B cell (primary cell): ENCODE measurements around the gene PDCD11. TPM values are rescaled to one million over a fixed set of nuclear protein-coding genes. Genes with fewer than 3 reads are reported as not detected.

Experiments used
- ATAC-seq: fragments of 200-7000 bp; cut with Tn5 transposase; one replicate; pipeline ENCODE4 v1.10.0; 2021; ENCODE audit warnings: low read depth, mild to moderate bottlenecking, moderate number of reproducible peaks, moderate library complexity
- CTCF ChIA-PET: fragments of 350-600 bp; sonication (Branson Sonifier 250); formaldehyde crosslinking; loops from one replicate; lab custom pipeline; 2021; ENCODE audit warnings: antibody characterized with exemption, inconsistent platforms; lab: Charles Lee
- POLR2A ChIA-PET: fragments of 350-600 bp; sonication (Branson Sonifier 250); formaldehyde crosslinking; loops from one replicate; lab custom pipeline; 2021; ENCODE audit warnings: antibody characterized with exemption; lab: Charles Lee
- DNase-seq: peaks from one replicate; pipeline ENCODE4 v3.0.0; 2013
- H2AFZ ChIP-seq: 2 replicates; pipeline ENCODE4 v1.6.1; 2012; ENCODE audit warnings: mild to moderate bottlenecking, low read depth, low read length; ENCODE audit not compliant: insufficient read depth, poor library complexity, severe bottlenecking
- H3K27ac ChIP-seq, 2 donors: 1 replicate in 1 of 2; 2 replicates in 1 of 2; pipeline ENCODE4 v1.5.1; 2012 to 2013; ENCODE audit warnings: low read length in 2 of 2, mild to moderate bottlenecking in 2 of 2, moderate library complexity in 1 of 2
- H3K27me3 ChIP-seq, 4 experiments: fragments of 200-600 bp in 1 of 4; sonication (generic) in 1 of 4; replicated peaks in 1 of 4; 1 replicate in 2 of 4; 2 replicates in 2 of 4; pipeline versions ENCODE4 v1.6.1 to v1.7.0; 2013 to 2016; ENCODE audit warnings: low read length in 3 of 4, mild to moderate bottlenecking in 2 of 4, mixed read lengths in 1 of 4, moderate library complexity in 1 of 4; ENCODE audit not compliant: insufficient read depth in 4 of 4, control insufficient read depth in 3 of 4; ENCODE audit errors: control extremely low read depth in 1 of 4
- H3K36me3 ChIP-seq, 2 experiments: replicated peaks in 1 of 2; 1 replicate in 1 of 2; 2 replicates in 1 of 2; pipeline versions ENCODE4 v1.6.1 to v1.7.1; 2013; ENCODE audit warnings: low read length in 1 of 2; ENCODE audit not compliant: insufficient read depth in 2 of 2, control insufficient read depth in 1 of 2; ENCODE audit errors: control extremely low read depth in 1 of 2, extremely low read depth in 1 of 2
- H3K4me1 ChIP-seq, 2 donors: fragments of 200-600 bp in 1 of 2; sonication (generic) in 1 of 2; 1 replicate in 1 of 2; 2 replicates in 1 of 2; pipeline versions ENCODE4 v1.5.1 to v1.6.1; 2013 to 2017; ENCODE audit warnings: low read length in 2 of 2; ENCODE audit not compliant: control insufficient read depth in 2 of 2, insufficient read depth in 2 of 2
- H3K4me2 ChIP-seq: replicated peaks from 2 replicates; pipeline ENCODE3; 2012; ENCODE audit warnings: mild to moderate bottlenecking, low read depth, low read length; ENCODE audit not compliant: poor library complexity, severe bottlenecking
- H3K4me3 ChIP-seq, 5 experiments: fragments of 200-600 bp in 1 of 5; sonication (generic) in 1 of 5; 1 replicate in 3 of 5; 2 replicates in 2 of 5; pipeline versions ENCODE4 v1.5.1 to v1.7.0; 2011 to 2016; ENCODE audit warnings: low read length in 4 of 5, mild to moderate bottlenecking in 4 of 5, low read depth in 2 of 5, control low read depth in 1 of 5, moderate library complexity in 1 of 5; ENCODE audit not compliant: insufficient read depth in 1 of 5; ENCODE audit errors: control extremely low read depth in 1 of 5, extremely low read depth in 1 of 5
- H3K79me2 ChIP-seq: fragments of 200-600 bp; sonication (generic); one replicate; pipeline ENCODE4 v1.6.0; 2016; ENCODE audit warnings: low read length; ENCODE audit not compliant: control insufficient read depth, insufficient read depth
- H3K9ac ChIP-seq: fragments of 200-600 bp; sonication (generic); 2 replicates; pipeline ENCODE4 v1.6.1; 2017; ENCODE audit warnings: mild to moderate bottlenecking, low read length, moderate library complexity
- H3K9me3 ChIP-seq, 3 donors: one replicate each; pipeline versions ENCODE4 v1.6.1 to v1.7.1; 2013; ENCODE audit warnings: low read length in 2 of 3; ENCODE audit not compliant: control insufficient read depth in 2 of 3, insufficient read depth in 1 of 3; ENCODE audit errors: control extremely low read depth in 1 of 3
- H4K20me1 ChIP-seq: 2 replicates; pipeline ENCODE4 v1.6.0; 2012; ENCODE audit warnings: mild to moderate bottlenecking, low read length; ENCODE audit not compliant: insufficient read depth, control insufficient read depth, poor library complexity, severe bottlenecking
- H3K27ac Mint-ChIP-seq: one replicate; pipeline ENCODE4 v1.8.0; 2021; ENCODE audit warnings: mixed read lengths
- H3K27me3 Mint-ChIP-seq: one replicate; pipeline ENCODE4 v1.8.0; 2021; ENCODE audit warnings: mixed read lengths
- H3K4me1 Mint-ChIP-seq: one replicate; pipeline ENCODE4 v1.8.0; 2021; ENCODE audit warnings: mixed read lengths
- H3K4me3 Mint-ChIP-seq: one replicate; pipeline ENCODE4 v1.8.0; 2021; ENCODE audit warnings: mixed read lengths
- H3K9me3 Mint-ChIP-seq: one replicate; pipeline ENCODE4 v1.8.0; 2022; ENCODE audit warnings: mixed read lengths; ENCODE audit not compliant: insufficient read depth
- EZH2 ChIP-seq: IDR thresholded peaks from 2 replicates; pipeline ENCODE4 v1.6.1; 2012; ENCODE audit warnings: borderline replicate concordance, low read depth, mild to moderate bottlenecking, moderate library complexity, low read length; ENCODE audit not compliant: insufficient read depth, poor library complexity, severe bottlenecking
- WGBS: methylation state at CpG from one replicate; pipeline ENCODE4 v1.1.5; 2013; ENCODE audit warnings: missing lambda C conversion rate; ENCODE audit not compliant: insufficient coverage; 5-methylcytosine and 5-hydroxymethylcytosine counted together
- intact Hi-C: fragments of 100-400 bp; cut with micrococcal nuclease; formaldehyde crosslinking; loops from one replicate; pipeline ENCODE4 v1.10.0; 2022
- polyA plus RNA-seq: library from polyadenylated mRNA; depleted of rRNA; stranded (reverse); fragments of >200 nt; gene quantifications from 2 replicates; pipeline ENCODE4 v1.2.3, GENCODE V29; 2012
- total RNA-seq, 2 donors: library from RNA; stranded (reverse); fragments of 120-200 nt in 1 of 2; gene quantifications; 1 replicate in 1 of 2; 2 replicates in 1 of 2; pipeline versions ENCODE4 v1.2.3 to v1.2.4, GENCODE V29; 2013 to 2022
- TF ChIP-seq, protein P1 (sequence below): fragments of 200-600 bp; IDR thresholded peaks from one replicate; pipeline ENCODE4 v1.8.0; 2022; ENCODE audit warnings: antibody characterized with exemption, mild to moderate bottlenecking

The PDCD11 gene
- total and polyA plus RNA-seq, 2 donors (not counting 1 experiment from before 2014, with no cell fraction given): 15.9 to 42.3 TPM

DNA sequence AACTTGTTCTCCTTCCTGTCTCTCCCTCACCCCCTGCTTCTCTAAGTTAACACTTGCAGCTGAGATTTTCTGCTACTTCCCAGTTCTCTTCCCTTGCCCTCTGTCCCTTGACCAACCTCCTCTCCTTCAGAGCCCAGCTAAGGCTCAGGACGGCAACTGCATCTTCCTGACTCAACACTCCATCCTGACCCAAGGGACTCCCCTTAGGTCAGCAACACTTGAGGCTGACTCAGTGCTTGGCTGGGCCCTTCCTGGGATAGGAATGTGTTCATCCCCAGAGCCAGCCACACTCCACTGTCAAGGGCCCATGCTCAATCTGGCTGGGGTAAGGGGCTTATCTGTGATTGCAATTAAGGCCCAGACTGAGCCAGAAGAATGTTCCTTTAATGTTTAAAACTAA lies 52.3 kb downstream of the PDCD11 start:
- Histone ChIP-seq H3K4me2 (no peak overlapping the region), H3K4me1 (peaks cover 20 to 39% of the 10 kb centered on the region in 2 donors), H3K9ac (no peak overlapping the region), H3K27ac (peak overlapping the region in 1 of 2 donors; percentile 43), H2AFZ (no peak overlapping the region), H3K36me3 (peaks cover 0 to 36% of the 10 kb centered on the region in 2 experiments), H3K27me3 (peaks cover 0 to 6% (median 0%) of the 10 kb centered on the region in 4 experiments), H3K9me3 (no peaks in the 10 kb centered on the region), H3K79me2 (peaks cover 18% of the 10 kb centered on the region), H4K20me1 (no peaks in the 10 kb centered on the region), H3K4me3 (no peak overlapping the region)
- intact Hi-C loops: no loop called here
- no peak for DNase-seq
- H3K27me3 Mint-ChIP-seq: no peaks in the 10 kb centered on the region
- no peaks in the 10 kb centered on the region for H3K9me3 Mint-ChIP-seq
- WGBS: 88% methylated on average over 1 of the region's 1 CpG
- peak overlapping the region; percentile 73 for H3K27ac Mint-ChIP-seq
- no peak for TF ChIP-seq EZH2
- TF ChIP-seq, protein P1, sequence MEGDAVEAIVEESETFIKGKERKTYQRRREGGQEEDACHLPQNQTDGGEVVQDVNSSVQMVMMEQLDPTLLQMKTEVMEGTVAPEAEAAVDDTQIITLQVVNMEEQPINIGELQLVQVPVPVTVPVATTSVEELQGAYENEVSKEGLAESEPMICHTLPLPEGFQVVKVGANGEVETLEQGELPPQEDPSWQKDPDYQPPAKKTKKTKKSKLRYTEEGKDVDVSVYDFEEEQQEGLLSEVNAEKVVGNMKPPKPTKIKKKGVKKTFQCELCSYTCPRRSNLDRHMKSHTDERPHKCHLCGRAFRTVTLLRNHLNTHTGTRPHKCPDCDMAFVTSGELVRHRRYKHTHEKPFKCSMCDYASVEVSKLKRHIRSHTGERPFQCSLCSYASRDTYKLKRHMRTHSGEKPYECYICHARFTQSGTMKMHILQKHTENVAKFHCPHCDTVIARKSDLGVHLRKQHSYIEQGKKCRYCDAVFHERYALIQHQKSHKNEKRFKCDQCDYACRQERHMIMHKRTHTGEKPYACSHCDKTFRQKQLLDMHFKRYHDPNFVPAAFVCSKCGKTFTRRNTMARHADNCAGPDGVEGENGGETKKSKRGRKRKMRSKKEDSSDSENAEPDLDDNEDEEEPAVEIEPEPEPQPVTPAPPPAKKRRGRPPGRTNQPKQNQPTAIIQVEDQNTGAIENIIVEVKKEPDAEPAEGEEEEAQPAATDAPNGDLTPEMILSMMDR: no peak
- CTCF ChIA-PET: interaction anchor here (0.7 to 7.1 kb wide), 3 partner anchors 24 to 31 kb away, joined by 3 to 50 read pairs (median 3); no protein-coding TSS in a partner anchor
- H3K4me3 Mint-ChIP-seq: no peak overlapping the region
- ATAC-seq: no peak
- H3K4me1 Mint-ChIP-seq: peaks cover 42% of the 10 kb centered on the region
- POLR2A ChIA-PET: no interaction called here

DNA sequence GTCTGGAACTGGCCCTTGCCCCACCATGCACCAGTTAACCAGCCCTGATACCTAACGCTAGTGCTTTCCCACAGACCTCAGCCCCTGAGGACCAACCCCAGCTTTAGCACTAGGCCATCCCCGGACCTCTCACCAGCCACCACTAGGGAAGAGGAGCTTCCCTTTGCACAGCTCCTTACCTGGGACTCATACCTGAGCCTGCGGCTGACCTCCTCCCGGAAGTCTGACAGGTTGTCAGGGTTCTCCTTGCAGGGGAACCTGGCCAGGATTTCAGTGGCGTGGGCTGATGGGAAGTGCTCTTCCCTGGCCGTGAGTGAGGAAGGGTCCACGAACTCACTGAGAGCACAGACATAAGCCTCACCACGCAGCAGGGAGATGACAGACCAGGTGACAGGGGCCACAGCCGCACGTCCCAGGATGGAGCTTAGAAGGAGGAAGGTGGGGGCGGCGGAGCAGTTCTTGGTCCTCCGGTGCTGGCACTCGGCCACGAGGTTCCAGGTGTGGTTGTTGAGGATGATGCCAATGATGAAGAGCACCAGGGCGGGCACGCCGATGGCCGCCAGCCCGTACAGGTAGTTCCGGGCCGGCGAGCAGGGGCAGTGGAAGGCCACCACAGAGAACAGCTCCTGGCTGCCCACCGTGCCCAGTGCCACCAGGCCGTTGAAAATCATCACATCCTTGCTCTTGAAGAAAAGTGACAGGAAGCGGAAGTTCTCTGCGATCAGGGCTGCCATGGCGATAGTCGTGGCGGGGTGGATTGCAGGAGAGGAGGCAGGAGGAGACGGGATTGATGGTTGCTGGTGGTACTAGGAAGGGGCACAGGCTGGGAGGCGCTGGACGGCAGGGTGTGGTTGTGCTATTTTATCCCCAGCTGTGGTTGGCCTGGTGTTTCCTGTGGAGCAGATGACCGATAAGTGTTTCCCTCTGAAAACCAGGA lies 53.0 kb downstream of the PDCD11 start:
- H3K4me2 ChIP-seq: no peak overlapping the region
- 93% methylated on average over 33 of the region's 34 CpGs for WGBS
- no peak overlapping the region for H3K9ac ChIP-seq
- Mint-ChIP-seq H3K27ac (peak overlapping the region; percentile 91), H3K27me3 (no peaks in the 10 kb centered on the region), H3K4me3 (peak overlapping the region; percentile 54), H3K4me1 (peaks cover 42% of the 10 kb centered on the region), H3K9me3 (no peaks in the 10 kb centered on the region)
- peaks cover 0 to 6% (median 0%) of the 10 kb centered on the region in 4 experiments for H3K27me3 ChIP-seq
- CTCF ChIA-PET: interaction anchor here (1.0 to 7.1 kb wide), 5 partner anchors 23 to 34 kb away, joined by 3 to 50 read pairs (median 5); no protein-coding TSS in a partner anchor
- TF ChIP-seq, protein P1: no peak
- TF ChIP-seq EZH2: no peak
- intact Hi-C loops: no loop called here
- no peak overlapping the region for H3K4me3 ChIP-seq
- H3K79me2 ChIP-seq: peaks cover 18% of the 10 kb centered on the region
- DNase-seq (no peak), ATAC-seq (no peak)
- POLR2A ChIA-PET: no interaction called here
- no peaks in the 10 kb centered on the region for H4K20me1 ChIP-seq
- peaks cover 20 to 39% of the 10 kb centered on the region in 2 donors for H3K4me1 ChIP-seq
- no peak overlapping the region for H3K27ac ChIP-seq
- H3K9me3 ChIP-seq: no peaks in the 10 kb centered on the region
- H2AFZ ChIP-seq: no peak overlapping the region
- peaks cover 0 to 29% of the 10 kb centered on the region in 2 experiments for H3K36me3 ChIP-seq
